Stomach (tissue), 4 donors: Measurements from ENCODE around the gene GPBP1.
"Not testable (repeated sequence)": the region's sequence is repeated elsewhere in the genome, so short reads cannot be mapped to it uniquely, and the experiment has no call there.

Experiments
- CTCF ChIP-seq, 7 experiments: fragments of 450-650 bp in 4 of 7; fragments of 200-600 bp in 3 of 7; sonication (generic) in 3 of 7; IDR thresholded peaks; one replicate each; pipeline ENCODE4 v1.5.1; 2016 to 2019; ENCODE audit warnings: antibody characterized with exemption in 7 of 7, control low read depth in 2 of 7, mild to moderate bottlenecking in 1 of 7
- EP300 ChIP-seq: sonication (generic); formaldehyde crosslinking; IDR thresholded peaks from one replicate; pipeline ENCODE4 v1.6.1; 2017; ENCODE audit warnings: antibody characterized with exemption
- POLR2A ChIP-seq, 4 donors: fragments of 450-650 bp; IDR thresholded peaks; one replicate each; pipeline ENCODE4 v1.6.1; 2016; ENCODE audit warnings: antibody characterized with exemption in 4 of 4, control low read depth in 2 of 4, mild to moderate bottlenecking in 1 of 4, moderate library complexity in 1 of 4
- POLR2AphosphoS5 ChIP-seq, 3 donors: sonication (generic); formaldehyde crosslinking; IDR thresholded peaks; one replicate each; pipeline ENCODE4 v1.6.1; 2016; ENCODE audit warnings: antibody characterized with exemption in 3 of 3

DNA sequence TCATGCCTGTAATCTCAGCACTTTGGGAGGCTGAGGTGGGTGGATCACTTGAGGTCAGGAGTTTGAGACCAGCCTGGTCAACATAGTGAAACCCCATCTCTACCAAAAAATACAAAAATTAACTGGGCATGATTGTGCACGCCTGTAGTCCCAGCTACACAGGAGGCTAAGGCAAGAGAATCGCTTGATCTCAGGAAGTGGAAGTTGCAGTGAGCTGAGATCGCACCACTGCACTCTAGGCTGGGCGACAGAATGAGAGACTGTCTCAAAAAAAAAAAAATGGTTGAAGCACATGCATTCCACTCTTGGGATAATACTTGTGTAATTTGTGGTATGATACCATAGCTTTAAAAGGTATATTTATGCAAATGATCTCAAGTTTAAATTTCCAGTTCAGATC lies 14.1 kb downstream of the GPBP1 start:
- TF ChIP-seq POLR2A (IDR thresholded peaks at IDR 0.05); CTCF (IDR thresholded peaks at IDR 0.05); EP300; POLR2AphosphoS5 (IDR thresholded peaks at IDR 0.05): not testable (repeated sequence)
